ENCODE measurements around the gene ATP2C2. TPM values are rescaled to one million over a fixed set of nuclear protein-coding genes. Genes with fewer than 3 reads are reported as not detected.

Gene ATP2C2
- total and polyA plus RNA-seq, 9 of the 15 experiments (the other 6 are each of a cell fraction or from before 2014, with no cell fraction given): 0.75 TPM; not detected in 8

- TF ChIP-seq HMGXB4 (CRISPR knock-in tag; IDR thresholded peaks at IDR 0.05): no peak
- TF ChIP-seq CHD1 (IDR thresholded peaks at IDR 0.05; ENCODE audit: low read length): no peak
- TF ChIP-seq ATF3 (IDR thresholded peaks at IDR 0.05): 0 out of 2 replicates have a peak, but pooled peaks have one; percentile 16
- no peak for TF ChIP-seq ATF3 (CRISPR knock-in tag; conservative IDR thresholded peaks at IDR 0.05)
- TF ChIP-seq DIDO1 (tag; IDR thresholded peaks at IDR 0.05; ENCODE audit: low read depth): peak; percentile 72; the same call in 1 of the 2 replicates
- TF ChIP-seq MAFG (tag; conservative IDR thresholded peaks at IDR 0.05): no peak
- TF ChIP-seq ZNF695 (CRISPR knock-in tag; IDR thresholded peaks at IDR 0.05): no peak
- no peak for TF ChIP-seq ZFP36 (IDR thresholded peaks at IDR 0.05; ENCODE audit: low read depth, low read length, partially characterized antibody)
- TF ChIP-seq NR2F6 (CRISPR knock-in tag; IDR thresholded peaks at IDR 0.05): no peak
- no peak for TF ChIP-seq PATZ1 (CRISPR knock-in tag; IDR thresholded peaks at IDR 0.05; ENCODE audit: borderline replicate concordance)
- peak; percentile 73 for TF ChIP-seq ZNF175 (CRISPR knock-in tag; IDR thresholded peaks at IDR 0.05; ENCODE audit: low read depth)
- TF ChIP-seq ZEB2 (IDR thresholded peaks at IDR 0.05): no peak
- peak; percentile 41 for TF ChIP-seq ESRRA (IDR thresholded peaks at IDR 0.05; ENCODE audit: borderline replicate concordance, low read depth)
- TF ChIP-seq PRMT5 (CRISPR knock-in tag; IDR thresholded peaks at IDR 0.05): no peak
- TF ChIP-seq SFPQ (IDR thresholded peaks at IDR 0.05; ENCODE audit: low read depth, low read length): no peak
- peak; percentile 38; the same call in 1 of the 2 replicates for TF ChIP-seq CBX5 (IDR thresholded peaks at IDR 0.05; ENCODE audit: borderline replicate concordance, low read depth)
- peak in 1 of 2 experiments; percentile 81 for TF ChIP-seq AFF1 (IDR thresholded peaks at IDR 0.05; ENCODE audit: low read depth in 1 of 2, partially characterized antibody in 2 of 2)
- no peak for TF ChIP-seq ESRRB (CRISPR knock-in tag; IDR thresholded peaks at IDR 0.05; ENCODE audit: borderline replicate concordance)
Measured at GRCh38 chr16:84423416-84423837, 55.1 kb downstream of the ATP2C2 start (continued).

Data from K562 (cell line).